Ureter (tissue), 1 donor: Measurements from ENCODE around the gene TAP1. TPM values are rescaled to one million over a fixed set of nuclear protein-coding genes. Genes with fewer than 3 reads are reported as not detected.

Experiments
- DNase-seq: peaks from one replicate; pipeline ENCODE4 v3.0.0-alpha.2; 2020; ENCODE audit warnings: low spot score
- total RNA-seq: library from RNA; stranded (reverse); gene quantifications from one replicate; pipeline ENCODE4 v1.2.4, GENCODE V29; 2023
- donor health status: DM: yes; HTN: yes; CAD: no.

TAP1 gene
- total RNA-seq, 1 donor from 2014 or later: 26.3 TPM

DNA sequence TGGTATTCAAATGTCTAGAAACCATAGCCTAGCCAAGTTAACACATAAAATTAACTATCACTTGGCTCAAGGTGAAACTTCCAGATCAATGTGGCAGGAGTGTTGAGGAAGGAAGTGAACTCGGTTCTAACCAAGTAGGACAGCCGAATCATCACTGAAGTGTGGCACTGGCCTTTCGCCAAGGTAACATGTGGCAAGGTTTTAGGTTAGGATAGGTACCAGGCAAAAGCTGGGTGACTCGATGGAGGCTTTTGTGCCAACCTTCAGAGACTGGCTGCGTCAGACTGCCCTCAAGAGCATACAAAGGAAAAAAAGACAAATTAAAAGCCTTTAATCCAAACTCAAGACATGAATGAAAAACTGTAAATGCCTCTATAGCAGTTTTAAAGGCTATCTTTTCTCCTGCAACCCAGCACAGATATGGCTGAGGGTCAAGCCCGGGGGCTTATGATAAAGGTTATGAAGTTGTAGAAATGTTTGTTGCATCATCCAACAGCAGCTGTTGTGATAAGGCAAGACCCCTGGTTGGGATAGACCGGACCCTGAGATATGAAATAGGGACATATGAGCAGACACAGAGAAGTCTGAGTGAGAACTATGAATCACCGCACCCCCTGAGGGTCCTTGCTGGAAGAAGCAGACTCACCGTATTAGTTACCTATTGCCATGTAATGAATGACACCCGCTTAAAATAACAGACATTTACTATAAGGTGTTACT is 12.4 kb upstream of the TAP1 start:
- no peak for DNase-seq

DNA sequence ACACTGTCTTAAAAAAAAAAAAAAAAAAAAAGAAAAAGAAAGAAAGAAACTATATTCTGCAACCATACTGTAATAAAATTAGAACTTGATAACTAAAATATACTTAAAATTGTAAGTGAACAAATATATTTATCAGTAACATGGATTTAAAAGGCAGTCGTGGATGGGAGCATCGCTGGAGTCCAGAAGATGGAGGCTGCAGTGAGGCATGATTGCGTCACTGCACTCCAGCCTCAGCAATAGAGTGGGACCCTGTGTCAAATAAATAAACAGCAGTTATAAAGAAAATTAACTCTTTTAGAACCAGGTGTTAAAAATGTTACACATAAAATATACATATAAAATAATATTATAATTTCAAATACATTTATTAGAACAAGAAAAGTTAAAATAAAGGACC is 9.2 kb upstream of the TAP1 start:
- no peak for DNase-seq

DNA sequence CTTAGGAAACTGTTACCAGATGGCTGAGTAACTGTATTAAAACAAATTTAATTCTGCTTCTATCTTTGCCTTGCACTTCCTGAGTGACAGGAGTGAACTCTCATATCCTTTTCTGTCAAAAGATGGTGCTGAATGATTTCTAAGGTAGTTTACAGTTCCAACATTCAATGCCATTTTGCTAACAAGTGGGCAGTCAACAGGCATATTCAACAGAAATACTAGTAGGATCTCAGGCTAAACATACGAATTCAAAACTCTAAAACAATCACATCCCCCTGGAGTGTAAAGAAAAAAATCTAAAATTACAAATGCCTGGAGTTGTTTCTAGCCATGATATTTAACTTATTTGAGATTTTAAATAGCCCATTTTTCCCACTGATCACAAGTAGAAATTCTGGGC is 7.2 kb upstream of the TAP1 start:
- no peak for DNase-seq

DNA sequence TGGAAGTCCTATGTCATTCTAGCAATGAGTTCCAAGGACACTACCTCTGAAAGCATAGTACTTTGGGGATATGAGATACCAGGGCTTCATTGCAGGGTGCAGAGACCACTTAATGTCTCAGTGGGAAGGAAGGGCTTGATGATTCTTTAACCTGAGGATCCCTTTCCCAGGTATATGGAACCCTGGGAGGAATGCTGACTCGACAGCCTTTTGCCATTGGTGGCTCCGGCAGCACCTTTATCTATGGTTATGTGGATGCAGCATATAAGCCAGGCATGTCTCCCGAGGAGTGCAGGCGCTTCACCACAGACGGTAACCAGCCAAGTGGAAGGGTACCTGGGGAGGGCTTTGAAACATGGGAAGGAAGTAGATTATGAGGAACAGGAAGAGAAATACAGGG is 4.7 kb upstream of the TAP1 start:
- no peak for DNase-seq

DNA sequence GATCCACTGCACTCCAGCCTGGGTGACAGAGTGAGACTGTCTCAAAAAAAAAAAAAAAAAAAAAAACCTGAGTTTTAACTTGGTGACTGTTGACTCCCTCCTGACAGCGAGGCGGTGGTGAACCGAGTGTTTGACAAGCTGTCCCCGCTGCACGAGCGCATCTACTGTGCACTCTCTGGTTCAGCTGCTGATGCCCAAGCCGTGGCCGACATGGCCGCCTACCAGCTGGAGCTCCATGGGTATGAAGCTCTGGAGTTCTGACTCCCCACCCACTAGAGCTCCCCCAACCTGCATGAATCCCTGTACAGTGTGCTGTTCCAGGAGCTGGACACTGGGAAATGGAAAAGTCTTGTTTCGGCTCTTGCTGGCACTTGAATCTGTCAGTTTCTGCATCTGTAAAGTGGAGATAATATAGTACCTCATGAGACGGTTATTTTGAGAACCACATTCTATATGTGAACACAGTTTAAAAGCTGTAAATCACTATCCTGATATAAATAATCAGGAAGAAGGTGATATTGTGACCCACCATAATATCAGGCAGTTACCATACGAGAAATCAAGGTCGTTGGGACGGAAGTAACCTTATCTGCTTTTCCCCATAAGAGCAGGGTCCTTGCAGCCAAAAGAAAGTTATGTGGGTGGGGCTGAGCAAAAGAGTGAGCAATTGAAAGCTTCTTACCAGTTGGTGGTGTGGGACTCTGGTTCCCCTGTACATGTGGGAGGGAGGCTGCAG is 3.8 kb upstream of the TAP1 start:
- no peak for DNase-seq

DNA sequence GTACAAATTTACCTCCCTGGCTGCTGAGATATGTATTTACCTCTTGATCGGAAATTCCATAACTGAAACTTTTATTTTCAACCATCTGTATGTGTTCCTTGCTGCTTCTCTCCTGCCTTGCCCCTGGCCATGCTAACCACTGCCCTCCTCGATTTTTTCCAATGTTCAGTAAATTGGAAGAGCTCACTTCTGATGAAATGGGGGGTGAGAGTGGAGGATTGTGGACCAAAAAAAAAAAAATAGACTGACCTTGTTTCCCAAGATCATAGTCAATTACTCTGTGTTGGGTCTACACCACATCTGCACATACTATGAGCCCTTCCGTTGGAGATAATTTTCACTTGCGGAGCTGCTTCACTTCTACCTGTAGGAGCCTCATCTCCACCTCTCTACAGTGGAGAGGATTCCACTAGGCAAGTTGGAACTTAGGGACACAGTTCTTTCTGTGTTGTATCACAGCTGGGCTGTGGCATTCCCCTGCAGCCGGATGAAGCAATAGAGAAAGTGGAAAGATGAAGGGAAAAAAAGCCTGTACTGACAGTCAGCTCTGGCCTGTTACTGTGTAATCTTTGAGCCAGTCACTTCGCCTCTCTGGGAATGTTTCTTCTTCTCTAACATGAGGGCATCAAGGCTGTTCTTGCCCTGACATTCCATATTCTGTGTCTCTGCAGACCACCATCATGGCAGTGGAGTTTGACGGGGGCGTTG is 2.1 kb upstream of the TAP1 start:
- DNase-seq: no peak

DNA sequence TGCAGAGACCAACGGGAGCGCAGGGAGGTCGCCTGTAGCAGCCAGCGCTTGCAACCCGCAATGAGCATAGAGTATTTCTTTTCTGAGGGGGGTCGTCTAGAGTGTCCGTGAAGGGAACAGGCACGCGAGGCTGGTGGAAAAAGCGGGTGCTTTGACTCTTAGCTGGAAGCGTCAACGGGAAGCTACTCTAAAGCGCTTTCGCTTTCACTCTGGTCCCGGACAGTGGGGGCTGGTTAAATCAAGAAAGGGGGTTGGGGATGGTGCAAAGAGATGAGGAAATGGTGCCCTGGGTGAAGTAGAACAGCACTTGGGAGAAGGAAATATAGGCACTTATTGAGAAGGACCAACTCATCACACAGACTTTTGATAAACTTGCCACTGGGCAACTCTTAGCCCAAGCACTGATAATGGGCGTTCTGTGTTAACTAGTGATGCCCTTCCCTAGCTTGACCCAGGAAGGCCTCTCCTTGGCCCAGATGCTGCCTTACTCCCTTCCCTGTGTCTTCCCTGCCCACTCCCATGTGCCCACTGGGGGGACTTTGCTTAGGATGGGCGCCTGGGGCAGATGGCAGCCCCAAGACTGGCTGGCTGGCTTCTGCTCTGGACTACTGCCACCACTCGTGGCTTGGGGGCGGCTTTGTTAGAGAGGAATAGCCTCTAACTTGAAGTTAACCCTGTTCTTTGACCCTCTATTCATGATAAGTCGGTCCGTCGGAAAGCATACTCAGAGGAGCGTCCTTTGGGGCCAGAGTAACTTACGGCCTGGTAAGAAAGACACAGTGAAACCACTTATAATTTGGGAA is 1.1 kb upstream of the TAP1 start:
- no peak for DNase-seq

DNA sequence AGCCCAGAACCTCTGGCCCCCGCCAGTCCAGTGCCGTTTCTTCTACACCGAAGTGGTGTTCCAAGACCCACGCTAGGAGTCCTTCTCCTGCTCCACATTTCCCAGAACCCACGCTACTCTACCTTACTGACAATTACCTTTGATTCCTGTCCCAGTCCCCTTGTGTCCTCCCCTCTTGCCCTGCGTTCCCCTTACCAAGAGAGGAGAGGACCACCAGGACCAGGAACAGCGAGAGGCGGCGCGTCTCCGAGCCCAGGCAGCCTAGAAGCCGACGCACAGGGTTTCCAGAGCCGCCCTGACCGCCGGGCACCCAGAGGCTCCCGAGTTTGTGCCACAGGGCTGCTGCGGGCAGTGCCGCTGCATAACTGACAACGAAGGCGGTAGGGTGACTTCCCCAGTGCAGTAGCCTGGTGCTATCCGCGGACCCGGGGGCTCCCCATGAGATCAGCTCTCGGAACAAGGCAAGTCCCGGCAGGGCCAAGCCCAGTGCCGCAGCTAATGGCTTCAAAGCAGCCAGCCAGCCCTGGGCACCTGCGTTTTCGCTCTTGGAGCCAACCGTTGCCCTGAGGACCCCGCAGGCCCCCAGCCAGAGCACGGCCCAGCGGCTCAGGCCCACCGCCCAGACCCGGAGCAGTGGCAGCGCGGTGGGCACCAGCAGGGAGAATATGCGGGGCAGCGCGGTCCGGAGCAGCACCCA is 512 bp downstream of the TAP1 start:
- DNase-seq: peak; percentile 65

DNA sequence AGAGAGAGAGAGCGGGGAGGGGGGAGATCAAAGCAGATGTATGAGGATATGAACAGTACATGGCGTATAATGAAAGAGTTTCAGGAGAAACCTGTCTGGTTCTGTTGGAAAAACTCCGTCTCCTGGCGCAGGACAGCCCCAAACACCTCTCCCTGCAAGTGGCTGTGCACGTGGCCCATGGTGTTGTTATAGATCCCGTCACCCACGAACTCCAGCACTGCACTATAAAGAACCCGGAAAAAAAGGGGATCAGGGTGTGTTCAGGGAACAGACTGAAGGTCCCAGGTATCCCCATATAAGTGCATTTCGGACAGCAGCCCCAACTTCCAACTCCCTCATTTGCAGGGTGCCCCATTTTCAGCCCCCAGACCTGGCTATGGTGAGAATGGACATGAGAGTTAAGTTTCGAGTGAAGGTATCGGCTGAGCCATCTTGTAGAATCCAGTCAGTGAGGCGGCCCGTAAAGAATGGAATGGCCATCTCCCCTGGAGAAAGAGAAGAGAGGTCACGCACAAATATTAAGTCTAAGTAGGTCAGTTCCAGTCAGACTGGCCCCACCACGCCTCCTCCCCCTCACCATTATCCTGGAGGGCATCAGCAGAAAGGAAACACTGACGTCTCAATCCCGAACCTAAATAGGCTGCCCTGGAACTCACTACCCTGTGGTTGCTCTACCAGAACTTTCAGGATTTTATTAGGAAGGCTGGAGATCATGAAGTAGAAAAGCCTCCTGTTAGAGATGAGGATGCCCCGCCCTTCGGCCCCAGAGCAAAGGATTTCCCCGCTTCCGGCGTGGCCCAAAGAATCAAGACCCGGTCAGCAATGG is 1.3 kb downstream of the TAP1 start:
- no peak for DNase-seq

DNA sequence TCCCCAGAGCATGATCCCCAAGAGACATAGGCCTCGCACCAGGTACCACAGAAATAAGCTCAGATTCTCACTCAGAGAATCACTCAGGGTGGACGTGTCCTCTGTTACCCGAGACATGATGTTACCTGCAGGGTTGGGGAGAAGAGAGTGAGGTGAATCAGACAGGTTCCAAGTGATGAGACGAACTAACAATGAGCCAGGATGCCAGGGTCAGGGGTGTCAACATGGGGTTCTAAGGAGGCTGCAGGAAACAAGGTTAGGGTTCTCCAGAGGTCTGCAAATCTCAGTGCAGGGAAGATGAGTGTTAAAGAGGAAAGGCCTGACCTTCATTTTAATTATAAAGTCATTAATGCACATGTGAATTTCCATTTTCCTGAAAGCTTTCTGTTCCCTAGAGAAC is 2.5 kb downstream of the TAP1 start:
- DNase-seq: no peak

DNA sequence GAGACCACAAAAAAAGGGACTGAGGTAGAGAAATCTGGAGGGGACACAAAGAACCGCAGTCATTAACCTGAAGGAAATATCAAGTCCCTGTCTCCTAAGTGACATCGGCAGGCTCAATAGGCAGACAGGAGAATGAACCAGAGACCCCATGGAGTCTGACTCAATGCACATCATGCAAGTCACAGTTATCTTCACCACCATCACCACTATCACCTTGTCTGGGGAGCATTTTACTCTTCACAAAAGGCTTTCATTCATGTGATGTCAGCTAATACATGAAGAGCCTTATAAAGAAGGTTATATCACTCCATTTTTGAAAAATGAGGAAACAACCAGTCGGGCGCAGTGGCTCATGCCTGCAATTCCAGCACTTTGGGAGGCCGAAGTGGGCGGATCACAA is 4.4 kb downstream of the TAP1 start:
- DNase-seq: no peak

DNA sequence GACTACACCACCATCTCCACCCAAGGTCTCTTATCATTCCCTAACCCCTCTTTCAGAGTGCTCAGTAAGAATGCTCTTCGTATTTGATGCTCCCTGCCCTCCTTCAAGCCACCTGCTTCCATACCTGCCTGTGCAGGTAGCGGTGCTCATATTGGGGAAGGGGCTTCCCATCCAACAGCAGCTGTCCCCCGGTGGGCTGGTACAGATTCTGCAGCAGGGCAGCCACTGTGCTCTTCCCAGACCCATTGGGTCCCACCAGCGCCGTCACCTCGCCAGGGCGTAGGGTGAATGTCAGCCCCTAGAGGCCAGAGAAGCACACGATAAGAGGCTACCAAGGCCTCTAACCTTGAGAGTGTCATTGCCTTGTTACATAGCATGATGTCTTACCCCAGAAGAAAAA is 5.7 kb downstream of the TAP1 start:
- no peak for DNase-seq

DNA sequence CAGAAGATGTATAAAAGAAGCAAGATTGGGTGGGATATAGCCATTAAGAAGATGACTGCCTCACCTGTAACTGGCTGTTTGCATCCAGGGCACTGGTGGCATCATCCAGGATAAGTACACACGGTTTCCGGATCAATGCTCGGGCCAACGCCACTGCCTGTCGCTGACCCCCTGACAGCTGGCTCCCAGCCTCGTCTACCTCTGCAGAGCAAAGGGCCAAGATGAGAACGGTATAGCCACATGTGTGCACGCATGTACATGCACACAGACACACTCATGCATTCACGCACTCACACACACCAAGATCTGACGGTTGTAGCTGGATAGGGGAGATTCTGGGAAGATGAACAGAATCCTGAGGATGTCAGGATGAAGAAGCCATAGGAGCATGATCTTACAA is 6.5 kb downstream of the TAP1 start:
- DNase-seq: no peak

DNA sequence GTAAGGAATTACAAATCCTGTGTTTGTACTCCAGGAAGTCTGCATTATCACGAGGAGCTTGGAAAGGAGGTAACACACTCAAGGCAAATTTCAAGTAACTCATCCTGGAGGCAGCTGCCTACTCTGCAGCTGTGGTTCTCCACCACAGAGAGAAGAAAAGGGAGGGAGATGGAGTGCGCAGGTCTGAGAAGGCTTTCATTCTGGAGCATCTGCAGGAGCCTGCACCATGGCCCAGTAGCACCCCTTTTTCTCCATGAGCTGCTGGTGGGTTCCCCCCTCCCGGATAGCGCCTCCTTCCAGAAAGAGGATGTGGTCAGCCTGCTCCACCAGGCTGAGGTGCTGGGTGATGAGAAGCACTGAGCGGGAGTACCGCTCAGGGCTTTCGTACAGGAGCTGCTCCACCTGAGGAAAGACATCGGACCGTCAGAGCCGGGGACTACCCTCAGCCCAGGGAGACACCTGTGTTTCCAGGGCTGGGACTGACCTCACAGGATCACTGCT is 8.1 kb downstream of the TAP1 start:
- DNase-seq: no peak

DNA sequence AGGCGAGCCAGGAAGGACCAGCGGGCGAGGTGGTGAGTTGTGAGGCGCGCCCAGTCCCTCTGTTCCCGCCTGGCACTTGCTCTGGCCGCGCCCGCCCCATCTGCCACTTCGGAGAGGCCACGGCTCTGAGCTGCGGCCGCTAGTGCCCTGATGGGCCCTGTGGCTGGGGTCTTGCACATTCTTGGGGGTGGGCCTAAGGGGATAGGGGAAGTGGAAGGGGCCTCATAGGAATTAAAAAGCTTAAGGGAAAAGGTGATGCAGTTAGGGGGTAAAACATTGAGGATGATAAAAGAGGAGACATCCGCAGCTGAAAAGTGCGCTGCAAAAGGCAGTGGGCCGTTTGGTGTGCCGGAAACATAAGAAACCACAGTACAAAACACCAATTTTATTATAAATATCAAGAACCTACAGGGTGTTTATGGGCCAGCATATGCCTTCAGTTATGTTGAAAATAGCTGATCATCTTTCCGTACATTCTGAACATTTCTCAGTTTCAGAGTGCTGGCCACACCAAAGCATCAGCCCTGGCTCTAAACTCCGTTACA is 8.6 kb downstream of the TAP1 start:
- DNase-seq: no peak

DNA sequence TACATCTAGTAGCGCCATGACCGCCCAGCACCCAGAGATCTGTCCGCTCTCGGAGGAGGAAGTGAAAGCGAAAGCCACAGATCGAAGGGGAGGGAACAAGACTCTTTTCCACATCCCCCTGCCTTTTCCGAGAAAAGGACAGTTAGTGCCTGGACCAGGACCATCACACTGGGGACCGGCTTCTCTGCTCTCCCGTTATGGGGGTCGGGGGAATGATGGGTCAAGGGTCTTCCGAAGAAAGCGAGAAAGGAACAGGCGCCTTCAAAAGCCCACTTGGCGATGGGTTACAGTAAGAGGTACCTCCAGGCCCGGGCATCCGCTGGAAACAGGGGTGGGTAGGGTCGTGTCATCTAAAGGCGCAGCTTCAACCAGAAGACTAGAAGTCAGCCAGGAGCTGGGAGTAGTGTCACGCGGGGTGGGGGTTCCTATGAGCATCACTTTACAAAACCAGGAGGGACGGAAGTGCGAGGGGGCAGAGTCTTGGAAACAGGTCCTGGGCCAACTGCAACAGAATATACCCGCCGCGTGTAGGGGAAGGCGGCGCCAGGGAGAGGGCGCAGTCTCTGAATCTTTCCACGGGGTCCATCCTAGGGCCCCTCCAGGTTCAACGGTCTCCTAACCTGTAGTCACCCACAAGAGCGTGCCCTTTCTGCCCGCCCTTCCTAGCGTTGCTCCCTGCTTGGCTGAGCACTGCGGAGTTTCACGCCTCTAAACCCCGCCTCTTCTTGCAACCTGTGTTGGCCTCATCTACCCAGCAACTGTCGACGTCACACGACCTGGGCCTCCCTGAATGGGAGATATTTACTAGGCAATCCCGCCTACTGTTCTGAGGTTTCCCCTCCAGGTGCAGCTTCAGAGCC is 9.3 kb downstream of the TAP1 start, which contains the start of gene PSMB8:
Gene PSMB8, minus strand, starts transcription at position 69 of the 860 bp plus-strand sequence. Its CDS starts 51 bp downstream, at position 18.
- peak; percentile 98 for DNase-seq

DNA sequence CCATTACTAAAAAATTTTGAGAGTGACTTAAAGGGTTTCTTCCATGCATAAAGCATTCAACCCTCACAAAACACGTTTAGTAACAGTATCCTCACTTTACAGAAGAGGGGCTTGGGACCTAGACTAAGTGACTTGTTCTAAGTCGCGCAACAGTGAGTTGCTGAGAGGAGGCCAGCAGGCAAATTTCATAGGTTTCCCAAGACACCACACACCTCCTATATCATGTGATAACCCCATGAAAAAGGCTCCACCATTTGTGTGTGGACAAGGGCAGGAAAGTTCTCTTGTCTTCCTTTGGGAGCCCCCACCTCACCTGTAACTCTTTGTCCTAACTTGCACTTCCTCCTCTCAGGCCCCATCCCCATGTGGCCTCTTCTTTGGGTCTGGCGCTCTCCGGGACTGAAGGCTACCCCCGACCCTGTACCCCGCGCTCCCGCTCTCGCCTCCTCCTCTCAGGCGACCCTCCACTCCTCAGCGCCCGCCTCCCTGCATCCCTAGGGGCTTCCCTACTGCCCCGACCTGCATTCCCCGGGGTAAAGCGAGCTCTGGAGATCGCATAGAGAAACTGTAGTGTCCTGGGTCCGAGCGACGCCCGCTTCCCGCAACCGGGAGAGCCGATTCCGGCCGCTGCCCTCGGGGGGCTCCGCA is 10.0 kb downstream of the TAP1 start:
- no peak for DNase-seq

DNA sequence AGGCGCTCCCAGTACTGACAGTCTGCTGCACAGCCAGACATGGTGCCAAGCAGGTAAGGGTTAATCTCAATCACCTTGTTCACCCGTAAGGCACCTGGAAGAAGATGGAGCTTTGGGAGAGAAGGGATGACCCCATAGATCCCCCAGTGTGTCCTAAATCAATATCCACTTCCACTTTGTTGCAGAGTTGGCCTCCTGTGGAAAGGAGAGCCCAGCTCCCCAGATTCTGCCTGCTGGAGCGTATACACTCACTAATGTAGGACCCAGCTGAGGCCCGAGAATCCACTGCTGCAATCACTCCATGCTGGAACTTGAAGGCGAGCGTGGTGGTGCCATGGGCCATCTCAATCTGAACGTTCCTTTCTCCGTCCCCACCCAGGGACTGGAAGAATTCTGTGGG is 10.8 kb downstream of the TAP1 start:
- DNase-seq: no peak
